SK-N-SH (cell line): ENCODE measurements around the gene EZR. TPM values are rescaled to one million over a fixed set of nuclear protein-coding genes. Genes with fewer than 3 reads are reported as not detected.

Experiments
- CTCF ChIA-PET: fragments of 300-600, 350-600 bp; formaldehyde crosslinking; extraction: SDS; loops from one replicate; lab custom pipeline; 2021; lab: Yijun Ruan, JAX
- POLR2A ChIA-PET: fragments of 350-600 bp; sonication (Branson Sonifier 250); formaldehyde crosslinking; extraction: SDS; loops from one replicate; lab custom pipeline; 2020; ENCODE audit warnings: antibody characterized with exemption, inconsistent platforms; lab: Yijun Ruan, JAX
- DNase-seq: peaks from one replicate; pipeline ENCODE4 v3.0.0; 2012
- H2AFZ ChIP-seq: fragments of 200-600 bp; sonication (generic); 2 replicates; pipeline ENCODE4 v1.8.1; 2016; ENCODE audit warnings: antibody characterized with exemption, mild to moderate bottlenecking, low read depth
- H3F3A ChIP-seq: fragments of 200-600 bp; sonication (generic); replicated peaks from 2 replicates; pipeline ENCODE3; 2016; ENCODE audit warnings: antibody characterized with exemption, mild to moderate bottlenecking; ENCODE audit not compliant: insufficient read depth
- H3K27ac ChIP-seq, 2 experiments: fragments of 200-500 bp in 1 of 2; fragments of 200-600 bp in 1 of 2; sonication (Bioruptor generic) in 1 of 2; sonication (generic), shearing (Covaris generic) in 1 of 2; 2 replicates each; pipeline versions ENCODE4 v1.5.1 to v1.6.1; 2014 to 2016; ENCODE audit warnings: low read depth in 2 of 2, inconsistent platforms in 1 of 2, low read length in 1 of 2, mild to moderate bottlenecking in 1 of 2, mixed read lengths in 1 of 2
- H3K27me3 ChIP-seq: fragments of 200-600 bp; sonication (generic), shearing (Covaris generic); 2 replicates; pipeline ENCODE4 v1.6.1; 2016; ENCODE audit warnings: mixed run types; ENCODE audit not compliant: insufficient read depth
- H3K36me3 ChIP-seq, 2 experiments: fragments of 200-500 bp in 1 of 2; fragments of 200-600 bp in 1 of 2; sonication (Bioruptor generic) in 1 of 2; sonication (generic) in 1 of 2; replicated peaks in 1 of 2; 2 replicates each; pipeline versions ENCODE3 to v1.5.1; 2014 to 2016; ENCODE audit warnings: low read length in 1 of 2, mild to moderate bottlenecking in 1 of 2; ENCODE audit not compliant: insufficient read depth in 2 of 2, control insufficient read depth in 1 of 2
- H3K4me1 ChIP-seq, 2 experiments: fragments of 200-500 bp in 1 of 2; fragments of 200-600 bp in 1 of 2; sonication (Bioruptor generic) in 1 of 2; sonication (generic), shearing (Covaris generic) in 1 of 2; 2 replicates each; pipeline versions ENCODE4 v1.5.1 to v1.6.1; 2014 to 2016; ENCODE audit warnings: low read depth in 1 of 2, low read length in 1 of 2, mixed run types in 1 of 2; ENCODE audit not compliant: insufficient read depth in 2 of 2, control insufficient read depth in 1 of 2
- H3K4me2 ChIP-seq: fragments of 200-600 bp; sonication (generic), shearing (Covaris generic); 2 replicates; pipeline ENCODE4 v1.6.1; 2017; ENCODE audit warnings: mixed run types
- H3K4me3 ChIP-seq, 2 experiments: fragments of 200-500 bp in 1 of 2; fragments of 200-600 bp in 1 of 2; sonication (Bioruptor generic) in 1 of 2; sonication (generic), shearing (Covaris generic) in 1 of 2; 2 replicates each; pipeline versions ENCODE4 v1.5.1 to v1.8.1; 2014 to 2016; ENCODE audit warnings: low read depth in 2 of 2, inconsistent platforms in 1 of 2, low read length in 1 of 2, mild to moderate bottlenecking in 1 of 2, mixed read lengths in 1 of 2, moderate library complexity in 1 of 2
- H3K79me2 ChIP-seq: fragments of 200-600 bp; sonication (generic); 2 replicates; pipeline ENCODE4 v1.8.1; 2017; ENCODE audit warnings: mild to moderate bottlenecking; ENCODE audit not compliant: insufficient read depth
- H3K9ac ChIP-seq: fragments of 200-600 bp; sonication (generic); 2 replicates; pipeline ENCODE4 v1.6.1; 2017; ENCODE audit warnings: mixed run types
- H3K9me2 ChIP-seq: fragments of 200-600 bp; sonication (generic); 2 replicates; pipeline ENCODE4 v1.6.1; 2017; ENCODE audit warnings: mixed run types
- H3K9me3 ChIP-seq: fragments of 200-600 bp; sonication (generic); 2 replicates; pipeline ENCODE4 v1.6.1; 2017; ENCODE audit warnings: mixed run types, mild to moderate bottlenecking, moderate library complexity
- H4K20me1 ChIP-seq: fragments of 200-600 bp; sonication (generic); 2 replicates; pipeline ENCODE4 v1.6.1; 2017; ENCODE audit warnings: mild to moderate bottlenecking, mixed run types; ENCODE audit not compliant: insufficient read depth
- CHD2 ChIP-seq: fragments of 150-350 bp; IDR thresholded peaks from 2 replicates; pipeline ENCODE4 v1.6.1; 2018; ENCODE audit warnings: low read length; ENCODE audit not compliant: partially characterized antibody
- ELF1 ChIP-seq: IDR thresholded peaks from 2 replicates; pipeline ENCODE4 v1.4.0; 2012
- EP300 ChIP-seq, 2 experiments: IDR thresholded peaks; 2 replicates each; pipeline versions ENCODE4 v1.4.0 to v1.6.1; 2012; ENCODE audit warnings: borderline replicate concordance in 1 of 2, low read depth in 1 of 2, low read length in 1 of 2
- EZH2phosphoT487 ChIP-seq: fragments of 200-600 bp; sonication (generic); IDR thresholded peaks from 2 replicates; pipeline ENCODE4 v1.6.1; 2017; ENCODE audit warnings: low read depth, mixed run types, mild to moderate bottlenecking, antibody characterized with exemption, moderate library complexity, borderline replicate concordance
- FOSL2 ChIP-seq: IDR thresholded peaks from 2 replicates; pipeline ENCODE4 v1.4.0; 2012; ENCODE audit warnings: low read depth, mild to moderate bottlenecking, moderate library complexity, borderline replicate concordance
- FOXM1 ChIP-seq: IDR thresholded peaks from 2 replicates; pipeline ENCODE4 v1.4.0; 2012; ENCODE audit warnings: low read depth, mild to moderate bottlenecking
- GATA2 ChIP-seq: sonication (generic); formaldehyde crosslinking; IDR thresholded peaks from 2 replicates; pipeline ENCODE4 v1.5.0; 2020; ENCODE audit warnings: mild to moderate bottlenecking, missing genetic modification reagents
- NFIC ChIP-seq: IDR thresholded peaks from 2 replicates; pipeline ENCODE4 v1.4.0; 2012; ENCODE audit warnings: borderline replicate concordance
- NRF1 ChIP-seq: IDR thresholded peaks from 2 replicates; pipeline ENCODE4 v1.6.1; 2012; ENCODE audit warnings: low read depth, mild to moderate bottlenecking, low read length
- POLR2AphosphoS5 ChIP-seq: IDR thresholded peaks from 2 replicates; pipeline ENCODE4 v1.6.1; 2012; ENCODE audit warnings: low read depth, low read length
- RAD21 ChIP-seq: IDR thresholded peaks from 2 replicates; pipeline ENCODE4 v1.6.1; 2012; ENCODE audit warnings: mild to moderate bottlenecking, low read length
- RCOR1 ChIP-seq: fragments of 150-350 bp; IDR thresholded peaks from 2 replicates; pipeline ENCODE4 v1.6.1; 2017; ENCODE audit warnings: antibody characterized with exemption, low read length
- RFX5 ChIP-seq: IDR thresholded peaks from 2 replicates; pipeline ENCODE4 v1.6.1; 2012; ENCODE audit warnings: mild to moderate bottlenecking, improper control_type of control experiment, low read length
- SIN3A ChIP-seq: IDR thresholded peaks from 2 replicates; pipeline ENCODE4 v1.6.1; 2012; ENCODE audit warnings: low read depth, mild to moderate bottlenecking, low read length, moderate library complexity, borderline replicate concordance
- TEAD4 ChIP-seq: IDR thresholded peaks from 2 replicates; pipeline ENCODE4 v1.4.0; 2012; ENCODE audit warnings: mild to moderate bottlenecking, borderline replicate concordance; ENCODE audit not compliant: insufficient read depth
- WGBS: methylation state at CpG from one replicate; pipeline ENCODE4 v1.1.6; 2017; ENCODE audit warnings: low lambda C conversion rate; 5-methylcytosine and 5-hydroxymethylcytosine counted together
- polyA plus RNA-seq, 3 experiments: library from polyadenylated mRNA; depleted of rRNA; stranded (reverse); fragments of >200 nt; gene quantifications; 2 replicates each; pipeline ENCODE4 v1.2.3, GENCODE V29; 2012
- TF ChIP-seq, protein P1 (sequence below): IDR thresholded peaks from 2 replicates; pipeline ENCODE4 v1.4.0; 2012; ENCODE audit warnings: low read depth, borderline replicate concordance
- TF ChIP-seq, protein P2 (sequence below): fragments of 150-350 bp; IDR thresholded peaks from 2 replicates; pipeline ENCODE4 v1.6.1; 2017; ENCODE audit warnings: antibody characterized with exemption, low read length, low read depth, borderline replicate concordance
- TF ChIP-seq, protein P3 (sequence below): IDR thresholded peaks from 2 replicates; pipeline ENCODE4; 2012
- TF ChIP-seq, protein P4 (sequence below): fragments of 200-600 bp; sonication (generic); IDR thresholded peaks from 2 replicates; pipeline ENCODE4 v1.6.1; 2017; ENCODE audit warnings: antibody characterized with exemption, mild to moderate bottlenecking, moderate library complexity

The EZR gene
- polyA plus RNA-seq, 1 of the 3 experiments (the other 2 are of a cell fraction): 92.0 TPM

DNA sequence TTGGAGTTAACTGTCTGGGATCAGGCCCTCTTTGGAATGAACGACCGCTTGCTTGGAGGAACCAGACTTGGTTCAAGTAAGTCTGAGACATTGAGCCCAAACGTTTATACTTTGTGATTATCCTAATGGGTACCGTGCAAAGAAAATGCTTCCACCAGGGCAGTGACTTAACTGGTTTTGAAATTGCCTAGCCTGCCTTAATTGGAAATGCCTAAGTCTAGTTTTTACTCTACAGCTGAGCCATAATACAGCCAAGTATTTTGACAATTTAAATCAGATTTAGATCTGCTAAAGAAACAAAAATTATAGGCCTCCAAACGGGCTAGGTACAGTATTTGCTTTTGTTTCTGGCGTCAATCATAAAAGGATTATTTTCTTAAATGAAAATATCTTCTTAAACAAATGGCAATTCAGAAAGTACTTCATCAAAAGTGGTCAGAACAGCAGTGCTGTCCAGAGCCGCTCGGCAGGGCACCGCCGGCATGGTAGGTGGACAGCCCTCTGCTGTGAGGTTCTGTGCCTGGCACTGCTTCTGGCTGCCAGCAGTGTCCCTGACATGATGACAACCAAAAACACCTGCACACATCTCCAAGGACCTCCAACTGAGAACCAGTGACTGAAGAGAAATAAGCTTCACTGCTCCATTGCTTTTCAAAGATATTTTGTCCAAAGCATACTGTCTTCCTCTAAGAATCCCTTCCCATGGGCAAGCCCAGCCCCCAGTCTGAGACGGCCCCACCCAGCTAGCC, 55.6 kb downstream of the EZR start:
- H3K9me2 ChIP-seq: no peaks in the 10 kb centered on the region
- no peaks in the 10 kb centered on the region for H4K20me1 ChIP-seq
- peaks cover 19 to 37% of the 10 kb centered on the region in 2 experiments for H3K36me3 ChIP-seq
- no peaks in the 10 kb centered on the region for H3K27me3 ChIP-seq
- no peak overlapping the region for H2AFZ ChIP-seq
- peaks cover 0 to 31% of the 10 kb centered on the region in 2 experiments; a peak in 1 of 4 replicates for H3K4me1 ChIP-seq
- H3K9me3 ChIP-seq: no peaks in the 10 kb centered on the region
- H3K9ac ChIP-seq: no peak overlapping the region
- no peak overlapping the region for H3K4me2 ChIP-seq
- ChIA-PET CTCF (interaction anchor here (1.0 to 1.2 kb wide), 3 partner anchors 18 to 59 kb away, joined by 3 read pairs; no protein-coding TSS in a partner anchor), POLR2A (interaction anchor here (0.7 to 1.6 kb wide), 2 partner anchors 8 to 11 kb away, joined by 3 to 4 read pairs; no protein-coding TSS in a partner anchor)
- H3K79me2 ChIP-seq: no peaks in the 10 kb centered on the region
- 89% methylated on average over 11 of the region's 11 CpGs for WGBS
- TF ChIP-seq RCOR1: no peak
- H3K27ac ChIP-seq: no peak overlapping the region
- H3F3A ChIP-seq: no peaks in the 10 kb centered on the region
- DNase-seq: no peak
- no peak overlapping the region for H3K4me3 ChIP-seq

DNA sequence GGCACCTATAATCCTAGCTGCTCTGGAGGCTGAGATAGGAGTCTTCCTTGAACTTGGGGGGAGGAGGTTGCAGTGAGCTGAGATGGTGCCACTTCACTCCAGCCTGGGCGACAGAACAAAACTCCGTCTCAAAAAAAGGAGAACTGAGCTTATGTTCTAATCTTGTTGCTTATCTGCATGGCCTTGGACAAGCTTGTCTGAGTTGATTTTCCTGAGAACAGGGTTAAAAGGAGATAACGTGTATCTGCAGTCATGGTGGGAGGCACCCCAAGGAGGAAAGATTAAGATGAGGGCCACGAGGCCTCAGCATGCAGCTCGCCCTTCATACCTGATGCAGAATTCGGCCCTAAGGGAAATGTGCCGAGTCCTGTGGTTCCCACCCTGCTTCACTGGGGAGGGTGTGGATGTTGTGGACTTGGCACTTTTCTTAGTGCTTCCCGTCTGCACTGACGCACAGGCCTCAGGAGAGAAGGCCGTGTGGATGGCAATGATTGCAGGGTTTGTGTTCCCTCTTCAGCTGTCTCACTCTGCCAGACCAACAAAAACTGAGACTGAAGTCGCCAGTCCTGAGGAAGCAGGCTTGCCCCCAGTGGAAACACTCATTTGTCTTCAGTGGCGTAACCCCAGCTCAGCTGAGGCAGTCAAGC, 56.3 kb downstream of the EZR start:
- peaks cover 15 to 30% of the 10 kb centered on the region in 2 experiments for H3K36me3 ChIP-seq
- H3K79me2 ChIP-seq: no peaks in the 10 kb centered on the region
- CTCF ChIA-PET: interaction anchor here (1.1 to 1.2 kb wide), 2 partner anchors 56 to 58 kb away, joined by 3 read pairs; no protein-coding TSS in a partner anchor
- peaks cover 0 to 35% of the 10 kb centered on the region in 2 experiments; a peak in 1 of 4 replicates for H3K4me1 ChIP-seq
- H3F3A ChIP-seq: no peaks in the 10 kb centered on the region
- POLR2A ChIA-PET: interaction anchor here (0.7 to 1.6 kb wide), 2 partner anchors 9 to 11 kb away, joined by 3 to 4 read pairs; no protein-coding TSS in a partner anchor
- H3K27ac ChIP-seq: no peak overlapping the region
- no peaks in the 10 kb centered on the region for H4K20me1 ChIP-seq
- H3K4me3 ChIP-seq: no peak overlapping the region
- no peak overlapping the region for H3K4me2 ChIP-seq
- H3K9me3 ChIP-seq: no peaks in the 10 kb centered on the region
- H3K9me2 ChIP-seq: no peaks in the 10 kb centered on the region
- DNase-seq: no peak
- H2AFZ ChIP-seq: no peak overlapping the region
- 96% methylated on average over 10 of the region's 12 CpGs for WGBS
- no peaks in the 10 kb centered on the region for H3K27me3 ChIP-seq
- no peak overlapping the region for H3K9ac ChIP-seq
- TF ChIP-seq, protein P1, sequence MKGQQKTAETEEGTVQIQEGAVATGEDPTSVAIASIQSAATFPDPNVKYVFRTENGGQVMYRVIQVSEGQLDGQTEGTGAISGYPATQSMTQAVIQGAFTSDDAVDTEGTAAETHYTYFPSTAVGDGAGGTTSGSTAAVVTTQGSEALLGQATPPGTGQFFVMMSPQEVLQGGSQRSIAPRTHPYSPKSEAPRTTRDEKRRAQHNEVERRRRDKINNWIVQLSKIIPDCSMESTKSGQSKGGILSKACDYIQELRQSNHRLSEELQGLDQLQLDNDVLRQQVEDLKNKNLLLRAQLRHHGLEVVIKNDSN: no peak
- TF ChIP-seq EP300 (IDR thresholded peaks at IDR 0.05; ENCODE audit: borderline replicate concordance in 1 of 2, low read depth in 1 of 2, low read length in 1 of 2) (no peak), GATA2 (no peak), POLR2AphosphoS5 (no peak), NFIC (no peak), TEAD4 (no peak), NRF1 (no peak), RAD21 (no peak), CHD2 (no peak), FOXM1 (no peak), FOSL2 (no peak), EZH2phosphoT487 (no peak), ELF1 (no peak), RFX5 (no peak), SIN3A (no peak)
- TF ChIP-seq, protein P2, sequence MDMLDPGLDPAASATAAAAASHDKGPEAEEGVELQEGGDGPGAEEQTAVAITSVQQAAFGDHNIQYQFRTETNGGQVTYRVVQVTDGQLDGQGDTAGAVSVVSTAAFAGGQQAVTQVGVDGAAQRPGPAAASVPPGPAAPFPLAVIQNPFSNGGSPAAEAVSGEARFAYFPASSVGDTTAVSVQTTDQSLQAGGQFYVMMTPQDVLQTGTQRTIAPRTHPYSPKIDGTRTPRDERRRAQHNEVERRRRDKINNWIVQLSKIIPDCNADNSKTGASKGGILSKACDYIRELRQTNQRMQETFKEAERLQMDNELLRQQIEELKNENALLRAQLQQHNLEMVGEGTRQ: no peak
- TF ChIP-seq, protein P3, sequence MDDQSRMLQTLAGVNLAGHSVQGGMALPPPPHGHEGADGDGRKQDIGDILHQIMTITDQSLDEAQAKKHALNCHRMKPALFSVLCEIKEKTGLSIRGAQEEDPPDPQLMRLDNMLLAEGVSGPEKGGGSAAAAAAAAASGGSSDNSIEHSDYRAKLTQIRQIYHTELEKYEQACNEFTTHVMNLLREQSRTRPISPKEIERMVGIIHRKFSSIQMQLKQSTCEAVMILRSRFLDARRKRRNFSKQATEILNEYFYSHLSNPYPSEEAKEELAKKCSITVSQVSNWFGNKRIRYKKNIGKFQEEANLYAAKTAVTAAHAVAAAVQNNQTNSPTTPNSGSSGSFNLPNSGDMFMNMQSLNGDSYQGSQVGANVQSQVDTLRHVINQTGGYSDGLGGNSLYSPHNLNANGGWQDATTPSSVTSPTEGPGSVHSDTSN: no peak
- TF ChIP-seq, protein P4, sequence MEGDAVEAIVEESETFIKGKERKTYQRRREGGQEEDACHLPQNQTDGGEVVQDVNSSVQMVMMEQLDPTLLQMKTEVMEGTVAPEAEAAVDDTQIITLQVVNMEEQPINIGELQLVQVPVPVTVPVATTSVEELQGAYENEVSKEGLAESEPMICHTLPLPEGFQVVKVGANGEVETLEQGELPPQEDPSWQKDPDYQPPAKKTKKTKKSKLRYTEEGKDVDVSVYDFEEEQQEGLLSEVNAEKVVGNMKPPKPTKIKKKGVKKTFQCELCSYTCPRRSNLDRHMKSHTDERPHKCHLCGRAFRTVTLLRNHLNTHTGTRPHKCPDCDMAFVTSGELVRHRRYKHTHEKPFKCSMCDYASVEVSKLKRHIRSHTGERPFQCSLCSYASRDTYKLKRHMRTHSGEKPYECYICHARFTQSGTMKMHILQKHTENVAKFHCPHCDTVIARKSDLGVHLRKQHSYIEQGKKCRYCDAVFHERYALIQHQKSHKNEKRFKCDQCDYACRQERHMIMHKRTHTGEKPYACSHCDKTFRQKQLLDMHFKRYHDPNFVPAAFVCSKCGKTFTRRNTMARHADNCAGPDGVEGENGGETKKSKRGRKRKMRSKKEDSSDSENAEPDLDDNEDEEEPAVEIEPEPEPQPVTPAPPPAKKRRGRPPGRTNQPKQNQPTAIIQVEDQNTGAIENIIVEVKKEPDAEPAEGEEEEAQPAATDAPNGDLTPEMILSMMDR: no peak
